GM21737 (cell line): ENCODE results near the gene ATP6V0D1.

Experiments
- ATAC-seq: cut with Tn5 transposase; IDR thresholded peaks from one replicate; pipeline ENCODE4 v1.9.1; 2021; ENCODE audit warnings: mild to moderate bottlenecking, moderate library complexity; ENCODE audit not compliant: unreplicated experiment

Gene ATP6V0D1

GRCh38 chr16:67445913-67446907 lies 34.7 kb downstream of the ATP6V0D1 start:
- ATAC-seq: no peak

GRCh38 chr16:67445441-67445912 lies 35.5 kb downstream of the ATP6V0D1 start:
- ATAC-seq: no peak

GRCh38 chr16:67445126-67445426 lies 35.9 kb downstream of the ATP6V0D1 start:
- no peak for ATAC-seq

- ATAC-seq: no peak
These were observed 36.5 kb downstream of the ATP6V0D1 start for GRCh38 chr16:67444259-67445125.

- ATAC-seq: no peak
These were observed 37.7 kb downstream of the ATP6V0D1 start for GRCh38 chr16:67443265-67443664.

- ATAC-seq: no peak
These were observed 38.2 kb downstream of the ATP6V0D1 start for GRCh38 chr16:67442581-67443255.

GRCh38 chr16:67441907-67442306 lies 39.0 kb downstream of the ATP6V0D1 start:
- ATAC-seq: no peak

GRCh38 chr16:67441271-67441753 lies 39.6 kb downstream of the ATP6V0D1 start:
- ATAC-seq: no peak

- ATAC-seq: no peak
These were observed 42.0 kb downstream of the ATP6V0D1 start for GRCh38 chr16:67438824-67439393.

- ATAC-seq: no peak
These were observed 42.7 kb downstream of the ATP6V0D1 start for GRCh38 chr16:67438098-67438791.

GRCh38 chr16:67437513-67437912 lies 43.4 kb downstream of the ATP6V0D1 start:
- no peak for ATAC-seq

GRCh38 chr16:67436640-67437193 lies 44.2 kb downstream of the ATP6V0D1 start:
- ATAC-seq: no peak

GRCh38 chr16:67435758-67436164 lies 45.2 kb downstream of the ATP6V0D1 start:
- ATAC-seq: no peak

GRCh38 chr16:67433131-67433719 lies 47.7 kb downstream of the ATP6V0D1 start:
- ATAC-seq: no peak

GRCh38 chr16:67432506-67432890 lies 48.5 kb downstream of the ATP6V0D1 start:
- ATAC-seq: no peak

- ATAC-seq: no peak
These were observed 49.0 kb downstream of the ATP6V0D1 start for GRCh38 chr16:67431775-67432505.

GRCh38 chr16:67430977-67431774 lies 49.8 kb downstream of the ATP6V0D1 start, which contains the start of gene HSD11B2:
HSD11B2 (plus strand) TSS chr16:67431121; CDS start chr16:67431249, 128 bp downstream.
- no peak for ATAC-seq
